ENCODE data around the gene CYP2S1.

DNA sequence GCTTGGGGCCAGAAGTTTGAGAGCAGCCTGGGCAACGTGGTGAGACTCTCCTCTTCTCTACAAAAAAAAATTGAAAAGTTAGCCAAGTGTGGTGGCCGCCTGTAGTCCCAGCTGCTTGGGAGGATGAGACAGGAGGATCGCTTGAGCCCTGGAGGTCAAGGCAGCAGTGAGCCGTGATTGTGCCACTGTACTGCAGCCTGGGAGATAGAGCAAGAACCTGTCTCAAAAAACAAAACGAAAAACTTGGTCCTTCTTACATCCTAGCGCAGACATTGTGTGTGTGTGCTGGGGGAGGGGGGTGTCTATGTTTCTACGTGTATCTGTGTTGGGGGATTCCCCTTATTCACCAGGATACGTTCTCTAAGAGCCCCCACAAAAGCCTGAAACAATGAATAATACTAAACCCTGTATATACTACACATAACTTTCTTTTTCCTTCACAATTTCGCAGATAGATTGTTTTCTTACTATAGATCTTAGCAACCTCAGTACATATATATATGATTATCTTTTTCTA, 33.9 kb downstream of the CYP2S1 start:
- no peak for TF ChIP-seq EZH2 (IDR thresholded peaks at IDR 0.05; ENCODE audit: borderline replicate concordance, low read depth, low read length, poor library complexity, severe bottlenecking)
- TF ChIP-seq, protein P1, sequence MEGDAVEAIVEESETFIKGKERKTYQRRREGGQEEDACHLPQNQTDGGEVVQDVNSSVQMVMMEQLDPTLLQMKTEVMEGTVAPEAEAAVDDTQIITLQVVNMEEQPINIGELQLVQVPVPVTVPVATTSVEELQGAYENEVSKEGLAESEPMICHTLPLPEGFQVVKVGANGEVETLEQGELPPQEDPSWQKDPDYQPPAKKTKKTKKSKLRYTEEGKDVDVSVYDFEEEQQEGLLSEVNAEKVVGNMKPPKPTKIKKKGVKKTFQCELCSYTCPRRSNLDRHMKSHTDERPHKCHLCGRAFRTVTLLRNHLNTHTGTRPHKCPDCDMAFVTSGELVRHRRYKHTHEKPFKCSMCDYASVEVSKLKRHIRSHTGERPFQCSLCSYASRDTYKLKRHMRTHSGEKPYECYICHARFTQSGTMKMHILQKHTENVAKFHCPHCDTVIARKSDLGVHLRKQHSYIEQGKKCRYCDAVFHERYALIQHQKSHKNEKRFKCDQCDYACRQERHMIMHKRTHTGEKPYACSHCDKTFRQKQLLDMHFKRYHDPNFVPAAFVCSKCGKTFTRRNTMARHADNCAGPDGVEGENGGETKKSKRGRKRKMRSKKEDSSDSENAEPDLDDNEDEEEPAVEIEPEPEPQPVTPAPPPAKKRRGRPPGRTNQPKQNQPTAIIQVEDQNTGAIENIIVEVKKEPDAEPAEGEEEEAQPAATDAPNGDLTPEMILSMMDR (conservative IDR thresholded peaks at IDR 0.05; ENCODE audit: low read depth, low read length) = no peak

Measured in A673 (cell line).